ENCODE results near the gene COBL. TPM values are rescaled to one million over a fixed set of nuclear protein-coding genes. Genes with fewer than 3 reads are reported as not detected.

Gene COBL
- total and polyA plus RNA-seq, 2 experiments from 2014 or later: 0.07 to 0.69 TPM

DNA sequence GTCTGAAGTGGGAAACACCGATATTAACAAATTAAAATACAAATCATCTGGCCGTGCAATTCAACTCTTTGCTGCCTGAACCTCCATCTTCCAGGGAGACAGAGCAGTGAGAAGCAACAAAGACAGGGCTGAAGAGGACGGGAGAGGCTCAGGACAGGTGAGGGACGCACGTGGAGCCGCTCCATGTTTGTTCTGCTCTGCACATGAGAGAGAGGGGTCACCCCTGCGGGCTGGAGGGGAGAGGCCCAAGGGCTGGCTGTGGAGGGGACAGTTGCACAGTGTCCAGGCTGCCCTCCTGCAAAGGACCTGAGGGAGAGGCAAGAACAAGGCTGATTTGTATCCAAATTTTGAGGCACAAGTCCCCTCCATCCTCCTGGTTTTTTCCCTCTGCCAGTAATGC, 41.7 kb downstream of the COBL start:
- no peak for DNase-seq (ENCODE audit: low read depth in 1 of 2, low spot score in 1 of 2)

DNA sequence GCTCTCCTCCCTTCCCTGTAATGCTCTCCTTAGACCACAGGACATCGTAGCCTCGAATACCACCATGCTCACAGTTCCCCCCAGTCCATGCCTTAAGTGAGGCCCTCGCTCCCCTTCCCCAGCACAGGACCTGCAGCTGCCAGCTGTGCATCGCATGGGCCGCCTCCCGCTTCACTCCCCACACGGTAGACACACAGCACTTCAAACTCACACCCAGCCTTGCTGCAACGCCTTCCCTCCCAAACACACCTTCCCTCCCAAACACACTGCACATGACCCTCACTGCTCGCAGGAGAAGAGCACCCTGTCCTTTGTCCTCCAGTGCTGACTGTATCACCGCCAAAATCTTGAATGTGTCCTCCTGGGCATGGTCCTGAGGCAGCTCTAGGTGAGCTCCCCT, 42.6 kb downstream of the COBL start:
- no peak for DNase-seq (ENCODE audit: low read depth in 1 of 2, low spot score in 1 of 2)
- peaks cover 6% of the 10 kb centered on the region for H3K4me1 ChIP-seq (ENCODE audit: low read depth)
- no peaks in the 10 kb centered on the region for H3K36me3 ChIP-seq
- no peaks in the 10 kb centered on the region for H3K9me3 ChIP-seq (ENCODE audit: low read depth)
- no peak overlapping the region for H3K4me3 ChIP-seq
- H3K27me3 ChIP-seq: no peaks in the 10 kb centered on the region
- TF ChIP-seq, protein P1, sequence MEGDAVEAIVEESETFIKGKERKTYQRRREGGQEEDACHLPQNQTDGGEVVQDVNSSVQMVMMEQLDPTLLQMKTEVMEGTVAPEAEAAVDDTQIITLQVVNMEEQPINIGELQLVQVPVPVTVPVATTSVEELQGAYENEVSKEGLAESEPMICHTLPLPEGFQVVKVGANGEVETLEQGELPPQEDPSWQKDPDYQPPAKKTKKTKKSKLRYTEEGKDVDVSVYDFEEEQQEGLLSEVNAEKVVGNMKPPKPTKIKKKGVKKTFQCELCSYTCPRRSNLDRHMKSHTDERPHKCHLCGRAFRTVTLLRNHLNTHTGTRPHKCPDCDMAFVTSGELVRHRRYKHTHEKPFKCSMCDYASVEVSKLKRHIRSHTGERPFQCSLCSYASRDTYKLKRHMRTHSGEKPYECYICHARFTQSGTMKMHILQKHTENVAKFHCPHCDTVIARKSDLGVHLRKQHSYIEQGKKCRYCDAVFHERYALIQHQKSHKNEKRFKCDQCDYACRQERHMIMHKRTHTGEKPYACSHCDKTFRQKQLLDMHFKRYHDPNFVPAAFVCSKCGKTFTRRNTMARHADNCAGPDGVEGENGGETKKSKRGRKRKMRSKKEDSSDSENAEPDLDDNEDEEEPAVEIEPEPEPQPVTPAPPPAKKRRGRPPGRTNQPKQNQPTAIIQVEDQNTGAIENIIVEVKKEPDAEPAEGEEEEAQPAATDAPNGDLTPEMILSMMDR (IDR thresholded peaks at IDR 0.05; ENCODE audit: low read depth, low read length): no peak
- no peak overlapping the region for H3K27ac ChIP-seq

More for the DNA sequence above, 41.7 kb downstream of the COBL start:
- no peak overlapping the region for H3K27ac ChIP-seq
- TF ChIP-seq, protein P1 (IDR thresholded peaks at IDR 0.05; ENCODE audit: low read depth, low read length): no peak
- no peak overlapping the region for H3K4me3 ChIP-seq
- H3K4me1 ChIP-seq (ENCODE audit: low read depth): peaks cover 6% of the 10 kb centered on the region
- H3K9me3 ChIP-seq (ENCODE audit: low read depth): no peaks in the 10 kb centered on the region
- H3K36me3 ChIP-seq: no peaks in the 10 kb centered on the region
- H3K27me3 ChIP-seq: no peaks in the 10 kb centered on the region

DNA sequence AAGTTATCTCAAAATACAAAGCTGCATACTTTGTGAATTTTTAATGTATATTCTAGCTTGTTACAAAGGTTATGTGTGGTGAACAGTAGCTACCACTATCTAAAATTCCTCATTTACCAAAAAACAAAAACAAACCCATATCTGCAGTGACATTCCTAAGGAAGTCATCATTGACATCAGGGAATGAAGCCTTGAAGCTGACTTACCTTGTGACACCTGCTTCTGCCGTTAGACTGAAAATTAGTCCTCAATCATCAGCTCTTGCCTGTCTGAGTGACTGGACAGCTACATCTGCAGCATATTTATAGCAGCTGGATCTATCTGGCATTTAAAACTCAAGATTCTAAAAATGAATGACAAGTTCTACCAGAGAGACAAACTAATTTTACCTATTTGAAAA, 43.2 kb downstream of the COBL start:
- Histone ChIP-seq H3K27ac (no peak overlapping the region), H3K4me1 (ENCODE audit: low read depth) (peaks cover 6% of the 10 kb centered on the region), H3K27me3 (no peaks in the 10 kb centered on the region), H3K4me3 (no peak overlapping the region), H3K9me3 (ENCODE audit: low read depth) (no peaks in the 10 kb centered on the region), H3K36me3 (no peaks in the 10 kb centered on the region)
- TF ChIP-seq, protein P1 (IDR thresholded peaks at IDR 0.05; ENCODE audit: low read depth, low read length): no peak
- DNase-seq (ENCODE audit: low read depth in 1 of 2, low spot score in 1 of 2): no peak

DNA sequence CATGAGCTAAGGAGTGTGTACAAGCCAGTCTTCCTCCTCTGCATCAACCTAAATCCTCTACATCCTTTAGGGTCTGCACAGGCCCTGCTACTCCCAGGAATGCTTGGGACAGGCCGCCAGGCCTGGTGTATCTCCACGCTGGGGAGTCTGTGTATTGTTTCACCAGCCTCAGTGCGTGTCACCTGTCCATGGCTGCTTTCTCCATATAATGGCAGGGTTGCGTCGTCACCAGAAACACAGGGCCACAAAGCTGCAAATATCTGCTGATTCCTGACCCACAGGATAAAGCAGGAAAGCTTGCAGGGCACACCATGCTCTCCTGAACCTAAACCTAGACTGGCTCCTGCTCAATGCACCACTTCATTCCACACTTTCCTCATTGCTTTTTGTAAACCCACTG, 45.6 kb downstream of the COBL start:
- Histone ChIP-seq H3K9me3 (ENCODE audit: low read depth) (no peaks in the 10 kb centered on the region), H3K27me3 (no peaks in the 10 kb centered on the region), H3K4me3 (no peak overlapping the region), H3K27ac (no peak overlapping the region), H3K4me1 (ENCODE audit: low read depth) (peaks cover 4% of the 10 kb centered on the region), H3K36me3 (no peaks in the 10 kb centered on the region)
- TF ChIP-seq, protein P1 (IDR thresholded peaks at IDR 0.05; ENCODE audit: low read depth, low read length): no peak
- no peak for DNase-seq (ENCODE audit: low read depth in 1 of 2, low spot score in 1 of 2)

DNA sequence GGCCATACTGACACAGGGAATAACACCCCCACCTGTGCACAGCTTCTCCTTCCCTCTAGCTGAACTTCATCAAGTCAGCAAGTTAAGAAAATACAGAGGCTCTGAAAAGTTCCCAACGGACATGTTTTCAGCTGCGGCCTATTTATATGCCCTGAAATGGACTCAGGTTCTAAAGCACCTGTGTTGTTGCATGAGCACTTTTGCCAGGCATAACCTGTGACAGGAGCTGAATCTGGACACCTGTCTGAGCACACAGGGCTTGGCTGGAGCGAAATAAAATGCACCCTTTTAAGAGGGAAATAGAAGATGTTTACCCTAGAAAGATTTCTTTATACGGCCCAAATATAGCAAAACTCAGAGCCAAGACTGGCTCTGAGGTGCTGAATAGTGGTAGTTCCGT, 46.7 kb downstream of the COBL start:
- H3K27ac ChIP-seq: no peak overlapping the region
- DNase-seq (ENCODE audit: low read depth in 1 of 2, low spot score in 1 of 2): no peak
- TF ChIP-seq, protein P1 (IDR thresholded peaks at IDR 0.05; ENCODE audit: low read depth, low read length): no peak
- no peaks in the 10 kb centered on the region for H3K4me1 ChIP-seq (ENCODE audit: low read depth)
- H3K36me3 ChIP-seq: no peaks in the 10 kb centered on the region
- H3K4me3 ChIP-seq: no peak overlapping the region
- H3K9me3 ChIP-seq (ENCODE audit: low read depth): no peaks in the 10 kb centered on the region
- no peaks in the 10 kb centered on the region for H3K27me3 ChIP-seq

DNA sequence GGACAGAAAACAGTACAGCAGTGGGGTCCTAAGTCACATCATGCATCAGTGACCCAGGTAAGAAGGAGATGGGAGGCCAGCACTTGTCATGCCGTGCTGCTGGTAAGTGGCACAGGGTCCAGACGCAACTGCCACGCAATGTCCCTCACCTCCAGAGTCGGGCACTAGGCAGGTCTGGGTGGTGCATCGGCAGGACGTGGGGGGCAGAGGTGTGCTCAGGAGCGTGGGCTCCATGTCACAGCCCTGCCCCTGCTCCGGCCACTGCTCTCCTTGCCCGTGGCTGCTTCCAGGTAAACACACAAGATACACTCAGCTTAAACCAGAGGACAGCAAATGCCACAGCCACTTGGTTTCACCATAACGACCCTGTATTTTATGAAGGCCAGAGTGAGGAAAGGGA, 47.3 kb downstream of the COBL start:
- Histone ChIP-seq H3K4me3 (no peak overlapping the region), H3K4me1 (ENCODE audit: low read depth) (no peaks in the 10 kb centered on the region), H3K27ac (no peak overlapping the region), H3K9me3 (ENCODE audit: low read depth) (no peaks in the 10 kb centered on the region), H3K36me3 (no peaks in the 10 kb centered on the region), H3K27me3 (no peaks in the 10 kb centered on the region)
- no peak for DNase-seq (ENCODE audit: low read depth in 1 of 2, low spot score in 1 of 2)
- TF ChIP-seq, protein P1 (IDR thresholded peaks at IDR 0.05; ENCODE audit: low read depth, low read length): no peak
